H1 (cell line): Measurements from ENCODE around the gene ARID4B. TPM values are rescaled to one million over a fixed set of nuclear protein-coding genes. Genes with fewer than 3 reads are reported as not detected.

Experiments used
- CTCF ChIA-PET: fragments of 300-600 bp; sonication (Branson Sonifier 250); formaldehyde crosslinking; loops from one replicate; lab custom pipeline; 2021; ENCODE audit not compliant: partially characterized antibody; lab: Charles Lee
- POLR2A ChIA-PET: fragments of 300-600 bp; sonication (Branson Sonifier 250); formaldehyde crosslinking; loops from one replicate; lab custom pipeline; 2021; ENCODE audit warnings: inconsistent platforms; ENCODE audit not compliant: partially characterized antibody; lab: Charles Lee
- DNase-seq, 2 experiments: peaks; one replicate each; pipeline versions ENCODE4 v3.0.0 to v3.0.0-alpha.2; 2010 to 2022; ENCODE audit warnings: low spot score in 2 of 2, low read depth in 1 of 2, mixed read lengths in 1 of 2
- FAIRE-seq: peaks from 2 replicates; lab custom pipeline; 2011; peaks lifted over from hg19 to GRCh38; lab: Jason Lieb, UNC
- H2AFZ ChIP-seq: 2 replicates; pipeline ENCODE4 v1.8.1; 2012; ENCODE audit warnings: low read length, inconsistent platforms
- H2AK5ac ChIP-seq: 2 replicates; pipeline ENCODE4 v1.6.1; 2013; ENCODE audit warnings: low read depth, low read length
- H2BK120ac ChIP-seq: replicated peaks from 2 replicates; pipeline ENCODE3; 2013; ENCODE audit warnings: low read depth, low read length, inconsistent platforms
- H2BK12ac ChIP-seq: 2 replicates; pipeline ENCODE4 v1.6.1; 2013; ENCODE audit warnings: low read depth, low read length
- H2BK15ac ChIP-seq: 2 replicates; pipeline ENCODE4 v1.6.1; 2013; ENCODE audit warnings: low read length
- H2BK20ac ChIP-seq: 2 replicates; pipeline ENCODE4 v1.6.1; 2013; ENCODE audit warnings: low read length
- H2BK5ac ChIP-seq: 2 replicates; pipeline ENCODE4 v1.6.1; 2013; ENCODE audit warnings: low read depth, low read length
- H3K14ac ChIP-seq: 2 replicates; pipeline ENCODE4 v1.6.1; 2013; ENCODE audit warnings: inconsistent platforms; ENCODE audit not compliant: insufficient read length
- H3K18ac ChIP-seq: 2 replicates; pipeline ENCODE4 v1.6.1; 2013; ENCODE audit warnings: low read length; ENCODE audit errors: extremely low read depth
- H3K23ac ChIP-seq: 2 replicates; pipeline ENCODE4 v1.6.1; 2013; ENCODE audit warnings: inconsistent platforms; ENCODE audit not compliant: insufficient read length
- H3K23me2 ChIP-seq: 2 replicates; pipeline ENCODE4 v1.6.1; 2013; ENCODE audit warnings: low read depth, low read length
- H3K27ac ChIP-seq: 2 replicates; pipeline ENCODE4 v1.6.1; 2011; ENCODE audit warnings: low read depth, low read length, inconsistent platforms
- H3K27me3 ChIP-seq, 4 experiments: replicated peaks in 1 of 4; 1 replicate in 1 of 4; 2 replicates in 3 of 4; pipeline versions ENCODE4 v1.6.1 to v1.8.1; 2011 to 2013; ENCODE audit warnings: low read length in 3 of 4, mild to moderate bottlenecking in 3 of 4, inconsistent platforms in 2 of 4, mixed read lengths in 2 of 4, moderate library complexity in 1 of 4; ENCODE audit not compliant: control insufficient read depth in 3 of 4, insufficient read depth in 3 of 4; ENCODE audit errors: extremely low read depth in 1 of 4
- H3K36me3 ChIP-seq, 4 experiments: 2 replicates each; pipeline versions ENCODE4 v1.6.1 to v1.8.1; 2011 to 2013; ENCODE audit warnings: mild to moderate bottlenecking in 4 of 4, low read length in 3 of 4, moderate library complexity in 2 of 4, control low read depth in 1 of 4, inconsistent platforms in 1 of 4; ENCODE audit not compliant: insufficient read depth in 4 of 4, control insufficient read depth in 2 of 4
- H3K4ac ChIP-seq: replicated peaks from 2 replicates; pipeline ENCODE3; 2013; ENCODE audit warnings: low read length, low read depth, mixed read lengths, inconsistent platforms; ENCODE audit not compliant: insufficient read length
- H3K4me1 ChIP-seq, 4 experiments: replicated peaks in 1 of 4; 1 replicate in 1 of 4; 2 replicates in 3 of 4; pipeline versions ENCODE4 v1.6.1 to v1.8.1; 2011 to 2013; ENCODE audit warnings: low read length in 3 of 4, inconsistent platforms in 2 of 4, mixed read lengths in 1 of 4; ENCODE audit not compliant: insufficient read depth in 4 of 4, control insufficient read depth in 3 of 4
- H3K4me2 ChIP-seq, 2 experiments: 2 replicates each; pipeline versions ENCODE4 v1.6.1 to v1.8.1; 2011 to 2013; ENCODE audit warnings: low read depth in 2 of 2, low read length in 2 of 2, control low read depth in 1 of 2, inconsistent platforms in 1 of 2, mild to moderate bottlenecking in 1 of 2; ENCODE audit not compliant: insufficient read depth in 1 of 2
- H3K4me3 ChIP-seq, 4 experiments: fragments of 200-600, 300-600 bp in 1 of 4; sonication (generic), shearing (Covaris generic), sonication (Bioruptor Twin) in 1 of 4; 2 replicates each; pipeline versions ENCODE4 v1.5.1 to v1.8.1; 2011 to 2016; ENCODE audit warnings: low read length in 4 of 4, low read depth in 3 of 4, control low read depth in 2 of 4, inconsistent platforms in 2 of 4, mild to moderate bottlenecking in 2 of 4, mixed read lengths in 1 of 4, moderate library complexity in 1 of 4; ENCODE audit not compliant: insufficient read depth in 2 of 4; ENCODE audit errors: extremely low read depth in 1 of 4
- H3K56ac ChIP-seq: replicated peaks from 2 replicates; pipeline ENCODE3; 2013; ENCODE audit warnings: low read depth, mild to moderate bottlenecking, mixed read lengths, low read length, inconsistent platforms; ENCODE audit not compliant: insufficient read length
- H3K79me1 ChIP-seq: 2 replicates; pipeline ENCODE4 v1.6.1; 2013; ENCODE audit warnings: low read depth, low read length, control low read depth
- H3K79me2 ChIP-seq, 2 experiments: 2 replicates each; pipeline versions ENCODE4 v1.6.1 to v1.8.1; 2012 to 2013; ENCODE audit warnings: low read length in 2 of 2, mild to moderate bottlenecking in 2 of 2, inconsistent platforms in 1 of 2; ENCODE audit not compliant: insufficient read depth in 2 of 2, control insufficient read depth in 1 of 2
- H3K9ac ChIP-seq, 4 experiments: replicated peaks in 1 of 4; 1 replicate in 1 of 4; 2 replicates in 3 of 4; pipeline versions ENCODE4 v1.6.1 to v1.8.1; 2011 to 2013; ENCODE audit warnings: low read depth in 3 of 4, low read length in 3 of 4, control low read depth in 2 of 4, mild to moderate bottlenecking in 2 of 4, moderate library complexity in 2 of 4, inconsistent platforms in 1 of 4; ENCODE audit errors: extremely low read depth in 1 of 4
- H3K9me3 ChIP-seq, 2 experiments: 2 replicates each; pipeline versions ENCODE4 v1.6.1 to v1.8.1; 2012 to 2013; ENCODE audit warnings: mild to moderate bottlenecking in 2 of 2, moderate library complexity in 2 of 2, control low read depth in 1 of 2, inconsistent platforms in 1 of 2, low read depth in 1 of 2, low read length in 1 of 2, mixed read lengths in 1 of 2; ENCODE audit not compliant: insufficient read depth in 2 of 2
- H4K20me1 ChIP-seq, 2 experiments: replicated peaks in 1 of 2; 2 replicates each; pipeline versions ENCODE3 to v1.8.1; 2011 to 2013; ENCODE audit warnings: inconsistent platforms in 2 of 2, low read length in 2 of 2, mild to moderate bottlenecking in 1 of 2; ENCODE audit not compliant: insufficient read depth in 2 of 2, control insufficient read depth in 1 of 2
- H4K5ac ChIP-seq: 2 replicates; pipeline ENCODE4 v1.6.1; 2013; ENCODE audit warnings: low read length, low read depth, mixed read lengths, inconsistent platforms; ENCODE audit not compliant: insufficient read length
- H4K8ac ChIP-seq: 2 replicates; pipeline ENCODE4 v1.8.0; 2013; ENCODE audit warnings: mild to moderate bottlenecking, moderate library complexity, low read length, inconsistent platforms; ENCODE audit not compliant: insufficient read depth; ENCODE audit errors: extremely low read depth
- H4K91ac ChIP-seq: replicated peaks from 2 replicates; pipeline ENCODE3; 2013; ENCODE audit warnings: low read length, mixed read lengths, inconsistent platforms; ENCODE audit not compliant: insufficient read length
- CEBPB ChIP-seq: IDR thresholded peaks from 2 replicates; pipeline ENCODE4 v1.6.1; 2012; ENCODE audit warnings: low read depth, low read length
- SAP30 ChIP-seq: fragments of 300-600 bp; sonication (generic); IDR thresholded peaks from 2 replicates; pipeline ENCODE4 v1.7.1; 2012; ENCODE audit warnings: low read length, moderate library complexity, mild to moderate bottlenecking, inconsistent platforms; ENCODE audit not compliant: insufficient read depth, insufficient replicate concordance
- SIX5 ChIP-seq: IDR thresholded peaks from 2 replicates; pipeline ENCODE4 v1.6.1; 2011; ENCODE audit warnings: mild to moderate bottlenecking, low read depth, low read length
- WGBS, 2 experiments: shearing (Covaris generic) in 1 of 2; methylation state at CpG; one replicate each; pipeline versions ENCODE4 v1.1.6 to v1.1.7; 2013 to 2015; ENCODE audit warnings: low lambda C conversion rate in 2 of 2, mixed read lengths in 2 of 2, inconsistent platforms in 1 of 2, low coverage in 1 of 2, missing lambda C conversion rate in 1 of 2; ENCODE audit not compliant: insufficient replicate concordance in 2 of 2, insufficient coverage in 1 of 2, insufficient read length in 1 of 2; ENCODE audit errors: extremely low coverage in 1 of 2, missing lambda C conversion rate in 1 of 2; 5-methylcytosine and 5-hydroxymethylcytosine counted together
- polyA plus RNA-seq, 7 experiments: library from polyadenylated mRNA; depleted of rRNA in 3 of 7; stranded (reverse) in 5 of 7; unstranded in 2 of 7; fragments of >200 nt in 5 of 7; fragments of 200-250 nt in 2 of 7; gene quantifications; 1 replicate in 5 of 7; 2 replicates in 1 of 7; 4 replicates in 1 of 7; pipeline versions ENCODE4 v1.2.1 to v1.2.3, GENCODE V29; 2011 to 2013; ENCODE audit warnings: missing spikeins in 2 of 7, mixed read lengths in 2 of 7
- total RNA-seq: library from RNA; stranded (reverse); fragmentation: NEBNext Ultra II Directional; extraction: Animal tissue kit (Norgen Biotek cat#: 25700); gene quantifications from 2 replicates; pipeline ENCODE4 v1.2.1, GENCODE V29; 2021

The ARID4B gene
- total and polyA plus RNA-seq, 2 of the 8 experiments (the other 6 are each of a cell fraction or from before 2014, with no cell fraction given): 5.1 to 28.8 TPM

DNA sequence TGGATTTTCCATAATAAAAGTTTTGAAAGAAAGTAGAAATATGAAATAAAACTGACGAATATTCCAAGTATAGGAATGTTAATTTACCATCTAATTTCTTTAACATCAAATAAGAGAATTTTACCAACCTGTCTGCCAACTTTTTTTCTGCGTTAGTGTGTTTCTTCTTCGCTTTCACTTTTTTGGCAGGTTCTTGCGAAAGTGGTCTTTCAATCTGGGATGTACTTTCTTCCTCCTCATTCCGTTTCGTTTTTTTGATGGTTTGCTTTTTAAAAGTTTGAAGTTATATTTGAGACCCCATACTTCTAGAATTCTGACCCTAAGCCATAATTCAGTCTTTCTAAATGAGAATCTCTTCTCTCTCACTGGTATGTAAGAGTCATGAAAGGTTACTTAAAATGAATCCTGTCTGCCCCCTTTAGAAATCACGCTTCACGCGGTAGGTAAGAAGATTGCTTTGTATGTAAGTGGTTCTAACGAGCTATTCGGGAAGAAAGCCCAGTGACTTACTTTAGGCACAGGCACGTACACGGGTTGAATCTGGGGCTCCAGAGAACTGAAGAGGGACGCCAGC is 167.5 kb downstream of the ARID4B start:
- Histone ChIP-seq H2AK5ac (no peak overlapping the region), H4K20me1 (peaks cover 0 to 4% of the 10 kb centered on the region in 2 experiments), H3K56ac (peak overlapping the region; percentile 50), H2BK20ac (no peak overlapping the region), H2BK5ac (peak overlapping the region; percentile 96; the same call in 1 of the 2 replicates), H4K91ac (no peak overlapping the region), H2BK120ac (no peak overlapping the region), H3K27ac (peak overlapping the region; percentile 82), H3K23ac (no peak overlapping the region), H4K5ac (peak overlapping the region; percentile 55), H3K14ac (no peak overlapping the region), H3K36me3 (peaks cover 17 to 31% (median 25%) of the 10 kb centered on the region in 4 experiments), H3K4me1 (peaks cover 0 to 4% (median 1%) of the 10 kb centered on the region in 4 experiments; a peak in 4 of 7 replicates), H3K79me1 (no peaks in the 10 kb centered on the region; the same call in 1 of the 2 replicates), H3K27me3 (no peaks in the 10 kb centered on the region), H2AFZ (peak overlapping the region; percentile 94), H3K18ac (no peak overlapping the region; the same call in 1 of the 2 replicates), H3K23me2 (peaks cover 6% of the 10 kb centered on the region), H2BK15ac (no peak overlapping the region), H3K9ac (peak overlapping the region; percentile 82 to 98 (median 96)), H3K79me2 (peaks cover 0 to 27% of the 10 kb centered on the region in 2 experiments; a peak in 2 of 4 replicates), H3K4me3 (peak overlapping the region; percentile 81 to 99 (median 94)), H2BK12ac (0 out of 2 replicates have a peak overlapping the region, but pooled peaks have one; percentile 61), H3K9me3 (no peaks in the 10 kb centered on the region), H3K4me2 (peak overlapping the region; percentile 63 to 94), H3K4ac (no peak overlapping the region), H4K8ac (peak overlapping the region; percentile 91)
- CTCF ChIA-PET: interaction anchor here (0.6 to 1.1 kb wide), 4 partner anchors 37 to 300 kb away, joined by 3 to 4 read pairs (median 4); no protein-coding TSS in a partner anchor
- peak; percentile 20; the same call in 1 of the 2 replicates for TF ChIP-seq CEBPB
- no peak for TF ChIP-seq SIX5
- TF ChIP-seq SAP30: no peak
- no peak for DNase-seq
- no peak for FAIRE-seq
- WGBS, 2 experiments: 20% methylated on average over 14 of the region's 14 CpGs; no CpG with 5 or more reads in 1 of the 2 experiments
- POLR2A ChIA-PET: interaction anchor here (0.6 to 2.5 kb wide), 21 partner anchors 10 to 207 kb away, joined by 3 to 14 read pairs (median 4); partner anchors contain the start of genes TBCE and TOMM20
